Smooth muscle cell of the coronary artery (primary cell): Measurements from ENCODE around the gene ADCY6. TPM values are rescaled to one million over a fixed set of nuclear protein-coding genes. Genes with fewer than 3 reads are reported as not detected.

ENCODE experiments used
- total RNA-seq: library from RNA; depleted of rRNA; stranded (reverse); fragments of >200 nt; gene quantifications from 2 replicates; pipeline ENCODE4 v1.2.3, GENCODE V29; 2014; ENCODE audit warnings: low replicate concordance

Gene ADCY6
- 52.6 and 56.6 TPM in 2 replicates for total RNA-seq

GRCh38 chr12:48788854-48789775 lies at the start of gene ADCY6:
Gene ADCY6 (minus strand): TSS chr12:48789089. CDS start chr12:48783434, 5,655 bp downstream.

DNA sequence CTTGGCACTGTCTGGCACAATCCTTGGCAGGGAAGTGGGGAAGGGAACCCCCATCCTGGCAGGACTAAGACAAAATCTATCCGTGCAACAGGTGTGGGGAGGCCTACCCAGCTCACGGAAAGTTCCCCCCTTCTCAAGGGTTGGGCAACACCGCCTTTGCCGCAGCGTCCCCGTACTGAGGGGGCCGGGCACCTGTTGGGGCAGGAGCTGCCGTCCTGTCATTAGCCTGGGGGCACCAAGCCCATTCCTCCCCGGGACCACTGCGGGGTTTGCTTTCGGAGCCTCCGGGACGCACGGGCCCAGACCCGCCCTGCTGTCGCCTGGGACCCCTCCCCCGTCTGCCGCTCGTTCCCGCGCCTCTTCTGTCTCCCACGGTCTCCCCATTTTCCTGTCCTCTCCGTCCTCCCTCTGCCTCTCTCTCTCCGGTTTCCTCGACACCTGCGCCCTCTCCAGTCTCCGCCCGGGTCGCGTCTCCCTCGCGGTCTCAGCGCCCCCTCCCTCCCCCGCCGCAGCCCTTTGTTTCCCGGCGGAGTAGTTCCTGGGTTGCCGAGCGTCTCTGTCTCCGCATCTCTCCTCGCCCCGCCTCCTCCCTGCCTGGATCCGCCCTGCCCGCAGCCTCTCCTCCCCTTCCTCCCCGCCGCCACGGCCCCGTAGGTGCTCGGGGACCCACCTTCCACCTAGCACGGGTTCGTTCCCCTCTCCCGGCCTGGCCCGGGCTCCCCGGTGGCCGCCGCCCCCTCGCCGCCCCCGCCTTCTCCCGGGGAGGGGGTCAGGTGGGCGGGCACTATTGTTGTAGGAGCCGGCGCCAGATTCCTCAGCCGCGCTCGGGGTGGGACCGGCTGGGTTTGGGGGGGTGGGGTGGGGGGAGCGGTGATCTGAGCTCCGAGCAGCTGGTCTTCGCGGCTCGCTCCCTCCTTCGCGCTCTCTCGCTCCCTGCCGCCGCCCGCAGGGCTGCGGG lies 29.3 kb upstream of the ADCY6 start, which contains the start of gene CACNB3:
Gene CACNB3, plus strand, starts transcription at position 624 of the 958 bp plus-strand sequence. CDS start 434 bp downstream, outside the sequence.

DNA sequence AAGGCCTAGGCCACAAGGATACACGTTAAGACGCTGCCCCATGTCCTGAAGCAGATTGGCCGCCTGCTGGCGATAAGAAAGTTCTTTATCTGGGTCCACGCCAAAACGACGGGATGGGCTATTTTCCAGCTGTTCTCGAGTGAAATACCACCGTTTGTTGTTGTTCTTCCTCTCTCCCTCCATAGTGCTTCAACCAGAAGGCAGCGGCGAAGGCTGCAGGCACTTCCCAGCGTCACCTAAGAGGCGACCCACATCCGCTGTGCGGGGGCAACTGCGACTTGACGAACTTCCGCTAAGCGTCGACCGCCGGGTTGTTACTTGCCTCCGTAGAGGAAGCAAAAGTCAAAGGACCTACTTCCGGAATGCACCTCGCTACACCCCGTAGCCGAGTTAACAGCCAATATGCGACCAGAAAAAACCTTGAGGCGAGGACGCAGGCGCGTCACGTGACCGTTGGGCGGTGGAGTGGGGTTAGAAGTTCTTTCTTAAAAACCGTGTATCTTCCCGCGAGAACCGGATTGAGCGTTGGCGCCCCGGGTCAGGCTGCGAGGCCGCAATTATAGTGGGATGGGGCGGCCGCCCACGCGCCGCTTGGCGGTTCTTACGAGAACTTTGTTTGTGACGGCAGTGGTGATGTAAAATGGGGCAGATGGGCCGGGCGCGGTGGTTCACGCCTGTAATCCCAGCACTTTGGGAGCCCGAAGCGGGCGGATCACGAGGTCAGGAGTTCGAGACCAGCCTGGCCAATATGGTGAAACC lies 72.2 kb downstream of the ADCY6 start, which contains the start of gene CCNT1:
Gene CCNT1, minus strand, starts transcription at position 215 of the 759 bp plus-strand sequence. Its CDS starts 32 bp downstream, at position 183.

Other genes with a start within 250 kb of the ADCY6 start
- gene LALBA, start 219.0 kb downstream of the ADCY6 start, total RNA-seq = not detected in 2 replicates
- gene KANSL2, start 106.9 kb downstream of the ADCY6 start, total RNA-seq = 46.3 and 47.9 TPM in 2 replicates
- 16.0 and 23.8 TPM in 2 replicates for gene CCNT1, start 72.4 kb downstream of the ADCY6 start, total RNA-seq
- 6.0 and 10.9 TPM in 2 replicates for gene CACNB3, start 29.4 kb upstream of the ADCY6 start, total RNA-seq
- 70.7 and 156 TPM in 2 replicates for gene DDX23, start 63.1 kb upstream of the ADCY6 start, total RNA-seq
- gene RND1, start 76.8 kb upstream of the ADCY6 start, total RNA-seq = 5.6 TPM in 1 of 2 replicates, not detected in the other
- gene FKBP11, start 136.4 kb upstream of the ADCY6 start, total RNA-seq = 12.8 and 28.0 TPM in 2 replicates
- 35.8 and 47.6 TPM in 2 replicates for gene ARF3, start 168.4 kb upstream of the ADCY6 start, total RNA-seq
- gene WNT10B, start 182.6 kb upstream of the ADCY6 start, total RNA-seq = 0.08 TPM in 1 of 2 replicates, not detected in the other
- not detected in 2 replicates for gene WNT1, start 189.2 kb upstream of the ADCY6 start, total RNA-seq
- 0.08 TPM in 1 of 2 replicates, not detected in the other for gene DDN, start 210.3 kb upstream of the ADCY6 start, total RNA-seq
- gene PRKAG1, start 229.7 kb upstream of the ADCY6 start, total RNA-seq = 73.9 and 74.9 TPM in 2 replicates